Measurements from ENCODE around the gene ZIC4. TPM values are rescaled to one million over a fixed set of nuclear protein-coding genes. Genes with fewer than 3 reads are reported as not detected.

The ZIC4 gene
- total RNA-seq, 1 donor from 2014 or later = 40.2 TPM

DNA sequence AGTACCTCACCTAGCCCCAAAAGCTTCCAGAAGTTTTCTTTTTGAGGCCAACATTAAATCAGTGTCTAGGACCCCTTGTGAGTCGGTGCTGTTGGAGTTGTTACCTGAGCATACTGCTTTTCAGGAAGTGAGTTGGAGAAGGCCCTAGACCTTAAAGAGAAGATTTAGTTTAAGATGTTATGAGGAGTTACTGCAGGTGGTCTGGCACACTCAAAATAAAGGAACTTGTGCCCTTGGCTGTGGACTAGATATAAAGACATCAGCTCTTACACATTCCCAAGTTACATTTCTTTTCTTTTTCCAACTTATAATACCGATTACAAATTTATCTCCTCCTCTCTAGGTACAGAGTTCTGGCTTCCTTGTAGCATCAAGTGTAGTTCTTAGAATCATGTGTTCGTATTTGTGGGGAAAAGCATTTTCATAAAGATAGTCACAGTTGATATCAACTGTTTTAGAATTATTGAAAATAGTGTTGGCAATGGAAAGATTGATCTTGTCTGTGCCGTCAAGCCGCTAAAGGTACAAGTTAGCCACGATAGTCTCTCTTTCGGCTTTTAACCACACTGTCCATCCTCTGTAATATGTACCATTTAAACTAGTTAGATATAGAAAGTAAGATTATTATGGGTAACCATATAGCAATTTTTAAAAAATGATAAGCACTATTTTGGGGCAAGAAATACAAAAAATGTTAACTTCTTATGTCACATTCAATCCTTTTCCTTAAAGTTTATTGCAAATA lies 11.4 kb upstream of the ZIC4 start:
- Mint-ChIP-seq H3K4me1 (ENCODE audit: unreplicated experiment) (peaks cover 11% of the 10 kb centered on the region), H3K36me3 (peaks cover 20% of the 10 kb centered on the region), H3K27me3 (peaks cover 96% of the 10 kb centered on the region), H3K27ac (no peak overlapping the region), H3K9me3 (no peaks in the 10 kb centered on the region), H3K4me3 (peak overlapping the region; percentile 5)
- DNase-seq (ENCODE audit: extremely low spot score, unreplicated experiment) = no peak
- TF ChIP-seq, protein P1, sequence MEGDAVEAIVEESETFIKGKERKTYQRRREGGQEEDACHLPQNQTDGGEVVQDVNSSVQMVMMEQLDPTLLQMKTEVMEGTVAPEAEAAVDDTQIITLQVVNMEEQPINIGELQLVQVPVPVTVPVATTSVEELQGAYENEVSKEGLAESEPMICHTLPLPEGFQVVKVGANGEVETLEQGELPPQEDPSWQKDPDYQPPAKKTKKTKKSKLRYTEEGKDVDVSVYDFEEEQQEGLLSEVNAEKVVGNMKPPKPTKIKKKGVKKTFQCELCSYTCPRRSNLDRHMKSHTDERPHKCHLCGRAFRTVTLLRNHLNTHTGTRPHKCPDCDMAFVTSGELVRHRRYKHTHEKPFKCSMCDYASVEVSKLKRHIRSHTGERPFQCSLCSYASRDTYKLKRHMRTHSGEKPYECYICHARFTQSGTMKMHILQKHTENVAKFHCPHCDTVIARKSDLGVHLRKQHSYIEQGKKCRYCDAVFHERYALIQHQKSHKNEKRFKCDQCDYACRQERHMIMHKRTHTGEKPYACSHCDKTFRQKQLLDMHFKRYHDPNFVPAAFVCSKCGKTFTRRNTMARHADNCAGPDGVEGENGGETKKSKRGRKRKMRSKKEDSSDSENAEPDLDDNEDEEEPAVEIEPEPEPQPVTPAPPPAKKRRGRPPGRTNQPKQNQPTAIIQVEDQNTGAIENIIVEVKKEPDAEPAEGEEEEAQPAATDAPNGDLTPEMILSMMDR (conservative IDR thresholded peaks at IDR 0.05) = no peak

GRCh38 chr3:147416931-147417330 lies 10.6 kb upstream of the ZIC4 start:
- peaks cover 25% of the 10 kb centered on the region for H3K36me3 Mint-ChIP-seq

GRCh38 chr3:147415874-147416273 lies 9.5 kb upstream of the ZIC4 start:
- DNase-seq (ENCODE audit: extremely low spot score, unreplicated experiment) = no peak
- Mint-ChIP-seq H3K4me1 (ENCODE audit: unreplicated experiment) (peaks cover 11% of the 10 kb centered on the region), H3K27ac (peak overlapping the region; percentile 64)

More at GRCh38 chr3:147416931-147417330, 10.6 kb upstream of the ZIC4 start:
- TF ChIP-seq, protein P1 (conservative IDR thresholded peaks at IDR 0.05) = no peak
- H3K4me1 Mint-ChIP-seq (ENCODE audit: unreplicated experiment) = peaks cover 11% of the 10 kb centered on the region
- peaks cover 96% of the 10 kb centered on the region for H3K27me3 Mint-ChIP-seq
- H3K9me3 Mint-ChIP-seq = no peaks in the 10 kb centered on the region
- no peak for DNase-seq (ENCODE audit: extremely low spot score, unreplicated experiment)
- H3K27ac Mint-ChIP-seq = no peak overlapping the region
- peak overlapping the region; percentile 83 for H3K4me3 Mint-ChIP-seq

DNA sequence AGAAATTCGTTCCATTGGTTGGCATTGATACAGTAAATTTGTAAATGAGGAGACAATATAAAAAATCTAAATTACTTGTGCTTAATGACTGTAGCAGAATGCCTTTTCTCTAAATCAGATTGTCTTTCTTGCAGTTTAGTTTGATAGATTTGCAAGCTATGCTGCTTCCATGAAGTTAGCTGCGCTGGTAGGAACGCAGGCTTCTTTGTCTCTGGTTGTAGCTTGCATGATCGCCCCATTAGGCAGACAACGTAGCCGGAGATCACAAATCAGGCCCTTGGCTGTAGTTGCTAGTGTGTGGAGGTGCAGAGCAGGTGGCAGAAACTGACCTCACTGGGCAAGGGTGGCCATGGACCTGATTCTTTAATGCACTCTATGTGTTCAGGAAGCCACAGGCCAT lies 8.9 kb upstream of the ZIC4 start:
- H3K27ac Mint-ChIP-seq = peak overlapping the region; percentile 64
- DNase-seq (ENCODE audit: extremely low spot score, unreplicated experiment) = no peak
- H3K9me3 Mint-ChIP-seq = no peaks in the 10 kb centered on the region
- peak overlapping the region; percentile 83 for H3K4me3 Mint-ChIP-seq
- peaks cover 98% of the 10 kb centered on the region for H3K27me3 Mint-ChIP-seq
- TF ChIP-seq, protein P1 (conservative IDR thresholded peaks at IDR 0.05) = no peak
- peaks cover 32% of the 10 kb centered on the region for H3K36me3 Mint-ChIP-seq
- peaks cover 11% of the 10 kb centered on the region for H3K4me1 Mint-ChIP-seq (ENCODE audit: unreplicated experiment)

More at GRCh38 chr3:147415874-147416273, 9.5 kb upstream of the ZIC4 start:
- Mint-ChIP-seq H3K9me3 (no peaks in the 10 kb centered on the region), H3K36me3 (peaks cover 32% of the 10 kb centered on the region), H3K27me3 (peaks cover 99% of the 10 kb centered on the region), H3K4me3 (peak overlapping the region; percentile 83)
- TF ChIP-seq, protein P1 (conservative IDR thresholded peaks at IDR 0.05) = no peak

DNA sequence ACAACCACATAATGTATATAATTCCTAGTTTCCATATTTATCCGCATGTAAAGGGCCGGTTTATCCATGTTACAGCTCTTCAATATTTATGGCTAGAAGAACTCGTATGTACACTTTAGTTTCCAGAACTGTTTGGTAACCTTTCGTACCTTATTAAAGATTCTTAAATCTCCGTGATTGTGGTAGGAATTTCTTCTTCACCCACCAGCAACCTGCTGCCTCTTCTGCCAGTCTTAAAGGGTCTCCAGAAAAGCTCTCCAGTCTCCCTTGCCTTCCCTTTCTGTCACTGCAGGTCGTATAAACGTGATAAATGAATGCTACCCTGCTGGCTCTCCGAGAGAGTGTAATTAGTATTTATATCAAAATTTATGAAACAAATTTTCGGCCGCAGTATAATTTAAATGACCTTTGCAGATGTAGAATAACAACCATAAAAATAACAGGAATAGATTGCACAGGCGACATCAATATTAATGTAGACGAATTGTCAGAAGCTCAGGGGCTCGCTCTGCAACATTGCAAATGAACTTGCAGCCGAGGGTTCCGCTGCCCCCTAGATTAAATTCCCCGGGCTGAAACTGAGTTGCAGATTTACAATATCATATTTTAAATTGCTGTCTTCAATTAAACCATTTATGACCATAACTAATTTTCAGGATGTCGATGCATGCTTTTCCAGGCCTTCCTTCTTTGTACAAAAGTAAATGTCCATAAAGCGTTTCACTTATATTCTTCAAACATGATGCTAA lies 8.2 kb upstream of the ZIC4 start:
- Mint-ChIP-seq H3K36me3 (peaks cover 32% of the 10 kb centered on the region), H3K4me3 (peak overlapping the region; percentile 83), H3K9me3 (no peaks in the 10 kb centered on the region), H3K27ac (peak overlapping the region; percentile 23), H3K27me3 (peaks cover 92% of the 10 kb centered on the region), H3K4me1 (ENCODE audit: unreplicated experiment) (peaks cover 5% of the 10 kb centered on the region)
- no peak for DNase-seq (ENCODE audit: extremely low spot score, unreplicated experiment)
- TF ChIP-seq, protein P1 (conservative IDR thresholded peaks at IDR 0.05) = no peak
